Activated T-cell treated with anti-CD3 and anti-CD28 coated beads, Interleukin-2, amount 50 U/mL, for 1 hour (primary cell): ENCODE data around the gene UNC13C.

Experiments
- DNase-seq: peaks from one replicate; pipeline ENCODE4 v3.0.0-alpha.2; 2020

Gene UNC13C

DNA sequence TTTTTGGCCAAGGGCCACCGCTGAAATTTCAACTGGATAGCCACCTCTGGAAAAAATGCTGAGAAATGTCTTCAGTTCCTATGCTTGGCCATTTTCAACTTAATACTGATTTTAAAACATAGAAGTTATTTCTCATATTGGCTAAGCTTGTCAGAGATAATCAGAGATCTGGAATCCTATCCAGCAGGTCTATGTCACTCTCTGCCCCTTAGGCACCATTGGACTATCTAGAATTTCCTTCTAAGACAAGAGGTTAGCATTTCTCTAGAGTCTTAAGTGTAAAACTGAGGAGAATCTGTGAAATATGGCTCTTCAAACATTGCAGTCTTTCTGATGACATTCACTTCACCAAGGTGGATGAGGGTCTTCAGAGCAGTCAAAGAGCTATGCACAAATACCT, 597.3 kb downstream of the UNC13C start:
- DNase-seq, result no peak

DNA sequence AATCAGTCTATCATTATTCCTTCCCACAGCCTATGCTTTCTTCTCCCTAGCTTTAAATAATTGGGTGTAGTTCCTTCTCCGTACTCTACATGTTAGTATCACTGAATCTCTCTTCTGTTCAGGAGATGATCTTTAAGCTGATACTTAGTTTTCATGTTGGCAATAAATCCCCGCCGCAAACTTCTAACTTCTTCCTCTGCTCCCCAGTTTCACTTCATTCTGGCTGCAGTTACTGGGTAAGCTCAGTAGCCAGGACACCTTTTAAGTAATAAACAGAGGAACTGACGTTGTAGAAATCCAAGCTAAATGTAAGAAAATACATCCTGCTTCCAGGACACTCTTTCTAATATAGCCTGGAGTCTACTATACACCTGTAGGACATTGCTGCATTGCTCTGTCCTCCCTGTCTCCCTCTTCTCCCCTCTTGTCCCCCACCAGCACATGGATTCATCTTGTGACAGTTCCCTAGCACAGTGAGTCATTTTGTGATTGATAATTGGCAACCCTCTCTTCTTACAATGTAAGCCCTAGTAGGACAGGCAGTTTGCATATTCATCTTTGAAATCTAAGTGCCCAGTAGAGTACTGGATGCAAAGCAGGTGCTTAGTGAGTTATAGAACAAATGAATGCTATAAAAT, 598.2 kb downstream of the UNC13C start:
- no peak for DNase-seq

DNA sequence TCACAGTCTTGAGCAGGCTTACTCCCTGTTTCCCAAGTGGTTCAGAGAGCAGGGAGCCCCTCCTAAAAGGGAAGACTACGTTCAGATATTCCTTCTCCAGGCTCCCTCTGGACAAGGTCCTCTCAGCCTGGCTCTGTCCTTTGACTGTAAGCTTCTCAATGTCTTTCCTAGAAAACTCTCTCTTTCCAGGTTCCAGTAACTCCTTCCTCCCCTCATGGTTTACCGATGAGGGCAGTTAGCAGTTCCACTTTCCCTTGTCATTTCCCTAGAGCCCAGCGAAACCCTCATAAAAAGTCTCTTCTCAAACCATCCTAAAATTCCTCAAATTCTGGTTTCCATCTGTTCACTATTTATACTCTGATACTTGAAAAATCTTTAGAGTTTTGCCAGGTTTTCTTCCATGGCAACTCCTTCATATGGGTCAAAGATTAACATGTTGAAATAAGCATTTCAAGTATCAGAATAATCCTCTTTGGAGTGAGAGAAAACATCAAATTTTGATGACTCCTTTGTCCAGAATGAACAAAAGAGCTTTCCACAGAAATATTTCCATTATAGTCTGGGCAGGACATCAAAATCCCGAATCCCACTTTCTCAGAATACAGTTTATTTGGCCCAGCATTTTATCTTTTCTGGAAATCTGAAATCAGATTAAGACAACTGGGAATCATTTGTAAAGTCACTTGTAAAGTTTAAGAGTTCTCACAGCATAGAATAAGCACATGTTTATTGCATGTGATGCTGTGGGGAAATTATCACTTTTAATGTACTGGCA, 599.4 kb downstream of the UNC13C start:
- no peak for DNase-seq

DNA sequence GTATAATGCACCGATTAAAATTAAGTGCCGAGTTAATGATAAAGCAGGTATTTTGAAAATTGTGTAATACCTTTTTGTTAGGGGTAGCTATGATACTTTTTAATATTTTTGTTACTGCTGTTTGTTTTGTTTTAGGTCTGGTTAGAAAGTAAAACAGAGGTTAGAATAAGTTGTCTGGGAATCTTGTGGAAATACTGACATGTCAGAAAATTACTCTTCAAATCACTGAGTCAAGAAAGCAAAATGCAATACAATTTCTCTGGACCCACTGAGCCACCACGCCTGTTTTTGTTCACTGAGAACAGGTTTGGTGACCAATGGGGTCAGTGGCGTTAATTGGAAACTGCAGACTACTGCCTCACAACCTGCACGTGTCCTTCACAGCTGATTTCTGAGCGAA, 601.6 kb downstream of the UNC13C start:
- no peak for DNase-seq

DNA sequence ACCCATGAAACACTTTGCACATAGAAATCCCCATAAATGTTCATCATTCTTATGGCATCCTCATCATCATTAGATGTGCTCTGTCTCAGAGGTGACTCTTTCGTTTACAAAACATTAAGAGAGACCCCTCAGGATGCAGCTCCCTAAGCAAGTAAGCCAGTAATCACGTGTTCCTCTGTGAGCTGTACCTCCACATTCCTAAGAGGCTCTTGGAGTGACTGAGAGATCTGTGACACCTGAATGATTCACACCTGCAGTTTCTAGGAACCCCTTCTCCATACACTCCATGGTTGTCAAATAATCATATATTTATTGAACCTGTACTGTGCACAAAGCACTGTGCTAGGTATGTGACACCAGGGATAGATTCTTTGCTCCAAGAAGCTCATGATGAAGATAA, 602.4 kb downstream of the UNC13C start:
- DNase-seq, result no peak

DNA sequence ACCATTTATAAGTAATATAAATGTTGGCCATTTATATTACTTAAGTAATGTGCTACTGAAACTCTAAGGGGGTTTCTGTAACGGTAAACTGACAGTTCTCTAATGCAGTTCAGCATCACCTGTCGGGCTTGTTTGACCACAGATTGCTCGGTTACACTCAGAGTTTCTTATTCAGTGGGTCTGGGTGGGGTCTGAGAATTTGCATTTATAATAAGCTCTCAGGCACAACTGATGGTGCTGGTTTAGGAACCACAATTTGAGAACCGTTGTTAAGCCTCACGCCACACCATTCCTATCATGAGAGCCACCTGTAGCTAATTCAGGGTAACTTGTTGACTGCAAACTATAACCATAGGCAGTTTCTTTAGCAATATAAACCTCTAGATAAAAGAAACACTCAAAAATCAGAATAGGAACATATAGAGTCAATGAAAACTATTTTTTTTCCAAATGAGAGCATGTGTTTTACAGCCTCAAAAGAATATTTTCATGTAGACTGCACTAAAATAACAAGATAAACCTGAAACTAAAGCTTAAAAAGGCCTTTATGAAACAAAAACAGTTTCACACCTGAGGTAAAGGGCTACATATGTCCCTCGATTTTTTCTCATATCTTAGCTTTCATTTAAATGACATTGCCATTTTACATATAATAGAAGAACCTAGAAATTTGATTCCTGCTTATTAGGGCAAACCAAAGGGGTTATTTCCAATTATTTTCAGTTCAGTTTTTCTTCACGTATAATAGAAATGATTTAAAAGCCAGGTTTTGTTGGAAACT, 604.8 kb downstream of the UNC13C start:
- no peak for DNase-seq

DNA sequence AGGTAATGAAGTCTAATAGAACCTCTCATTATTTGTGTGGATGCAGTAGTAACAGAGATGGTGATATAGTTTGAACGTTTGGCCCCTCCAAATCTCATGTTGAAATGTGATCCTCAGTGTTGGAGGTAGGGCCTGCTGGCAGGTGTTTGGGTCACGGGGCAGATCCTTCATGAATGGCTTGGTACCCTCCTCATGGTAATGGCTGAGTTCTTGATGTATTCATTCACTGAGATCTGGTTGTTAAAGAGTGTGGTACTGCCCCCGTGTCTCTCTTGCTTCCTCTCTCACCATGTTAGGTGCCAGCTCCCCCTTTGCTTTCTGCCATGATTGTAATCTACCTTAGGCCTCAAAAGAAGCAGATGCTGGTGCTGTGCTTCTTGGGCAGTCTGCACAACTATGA, 606.8 kb downstream of the UNC13C start:
- no peak for DNase-seq

DNA sequence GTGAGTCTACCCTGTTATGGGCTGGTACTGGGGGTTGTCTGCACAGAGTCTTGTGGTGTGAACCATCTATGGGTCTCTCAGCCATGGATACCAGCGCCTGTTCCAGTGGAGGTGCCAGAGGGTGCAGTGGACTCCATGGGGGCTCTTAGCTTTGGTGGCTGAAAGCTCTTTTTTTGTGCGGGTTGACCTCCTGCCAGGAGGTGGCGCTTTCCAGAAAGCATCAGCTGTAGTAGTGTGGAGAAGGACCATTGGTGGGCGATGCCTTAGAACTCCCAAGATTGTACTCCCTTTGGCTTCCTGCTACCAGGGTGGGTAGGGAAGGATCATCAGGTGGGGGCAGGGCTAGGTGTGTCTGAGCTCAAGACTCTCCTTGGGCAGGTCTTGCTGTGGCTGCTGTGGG, 615.9 kb downstream of the UNC13C start:
- DNase-seq, result no peak

DNA sequence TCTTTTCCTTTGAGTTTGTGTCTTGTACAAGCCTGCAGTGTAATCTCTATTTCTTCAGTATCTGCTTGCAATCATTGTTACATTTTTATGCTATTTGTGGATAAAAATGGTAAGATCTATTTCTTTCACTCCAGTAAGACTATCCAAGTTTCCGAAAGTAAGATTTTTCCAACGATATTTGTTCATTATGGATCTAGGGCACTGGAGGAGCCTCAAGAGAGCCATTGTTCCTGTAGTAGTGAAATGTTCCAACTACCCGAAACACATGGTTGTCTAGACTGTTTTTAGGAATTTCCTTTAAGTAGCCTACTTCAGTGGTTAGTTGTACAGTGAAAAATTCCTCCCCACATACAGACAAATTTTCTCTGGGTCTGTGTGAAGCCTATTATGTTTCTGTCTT, 621.1 kb downstream of the UNC13C start:
- DNase-seq, result no peak

DNA sequence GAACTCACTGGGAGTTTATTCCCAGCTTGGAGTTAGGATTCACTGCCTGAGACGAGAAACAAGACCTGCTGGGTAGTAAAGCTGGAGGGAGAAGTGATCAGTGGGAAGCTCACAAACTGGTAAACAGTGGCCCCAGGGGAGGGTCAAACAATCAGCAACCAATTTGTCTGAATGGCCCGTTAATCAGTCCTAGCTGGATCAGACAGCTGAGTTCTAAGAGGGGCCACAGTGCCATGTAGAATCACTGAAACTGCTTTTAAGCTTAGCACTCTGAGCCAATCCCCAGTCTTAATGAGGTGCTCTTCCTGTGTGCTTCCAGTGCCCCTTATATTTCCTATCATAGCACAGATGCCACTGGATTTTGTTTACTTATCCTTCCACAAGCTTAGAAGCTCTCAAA, 626.8 kb downstream of the UNC13C start:
- DNase-seq, result no peak

DNA sequence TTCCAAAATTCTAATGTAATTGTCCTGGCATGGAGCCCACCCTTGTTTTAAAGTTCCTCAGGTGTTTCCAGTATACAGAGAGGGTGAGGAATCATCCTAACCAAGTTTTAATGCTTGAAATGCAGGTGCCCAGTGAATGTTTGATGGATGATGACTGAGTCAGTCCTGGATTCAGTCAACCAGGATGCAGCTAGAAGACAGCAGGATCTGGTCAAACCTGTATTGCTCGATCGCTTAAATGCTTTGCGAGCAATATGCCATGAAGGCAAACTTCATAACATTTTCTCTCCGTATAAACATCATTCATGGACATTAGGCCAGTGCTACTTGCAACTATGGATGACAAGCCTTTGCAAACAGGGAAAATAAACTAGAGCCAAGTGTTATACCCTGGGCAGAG, 627.3 kb downstream of the UNC13C start:
- no peak for DNase-seq

DNA sequence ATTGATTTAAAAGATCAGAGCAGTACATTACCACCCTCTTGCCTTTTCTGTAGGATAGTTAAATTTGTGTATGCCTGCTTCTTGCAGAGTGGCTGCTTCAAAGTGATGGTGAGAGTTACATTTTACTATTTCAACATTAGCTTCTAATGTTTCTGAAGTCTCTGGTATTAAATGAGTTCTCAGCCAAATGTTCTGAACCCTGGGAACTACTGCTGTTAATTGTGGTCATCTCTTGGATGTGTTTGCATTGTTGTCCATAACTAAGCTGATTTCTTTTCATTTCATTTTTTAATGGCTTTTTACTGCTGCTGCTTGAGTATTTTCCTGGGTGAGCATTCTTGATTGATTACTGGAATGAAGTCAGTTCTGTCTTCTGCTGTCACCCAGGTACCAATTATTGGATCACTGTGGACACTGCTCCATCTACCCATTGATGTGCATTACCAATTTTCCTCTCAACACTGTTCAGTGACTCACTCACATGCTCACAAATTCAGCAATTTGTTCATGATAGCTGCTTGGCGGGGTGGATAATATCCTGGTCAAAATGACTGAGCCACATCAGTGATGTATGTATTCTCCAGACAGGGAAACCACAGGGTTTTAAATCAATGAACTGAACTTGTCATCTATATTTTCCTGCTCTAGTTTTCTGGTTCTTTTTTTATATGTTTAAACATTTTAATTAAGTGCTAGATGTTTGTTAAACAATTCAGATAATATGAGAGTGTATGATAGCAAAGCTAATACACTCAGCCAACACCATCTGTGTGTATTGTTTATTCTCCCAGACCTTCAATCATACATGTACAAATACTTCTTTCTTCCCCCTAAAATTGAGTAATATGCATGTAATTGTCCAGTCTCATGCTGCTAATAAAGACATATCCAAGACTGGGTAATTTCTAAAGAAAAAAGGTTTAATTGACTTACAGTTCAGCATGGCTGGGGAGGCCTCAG, 630.9 kb downstream of the UNC13C start:
- no peak for DNase-seq

DNA sequence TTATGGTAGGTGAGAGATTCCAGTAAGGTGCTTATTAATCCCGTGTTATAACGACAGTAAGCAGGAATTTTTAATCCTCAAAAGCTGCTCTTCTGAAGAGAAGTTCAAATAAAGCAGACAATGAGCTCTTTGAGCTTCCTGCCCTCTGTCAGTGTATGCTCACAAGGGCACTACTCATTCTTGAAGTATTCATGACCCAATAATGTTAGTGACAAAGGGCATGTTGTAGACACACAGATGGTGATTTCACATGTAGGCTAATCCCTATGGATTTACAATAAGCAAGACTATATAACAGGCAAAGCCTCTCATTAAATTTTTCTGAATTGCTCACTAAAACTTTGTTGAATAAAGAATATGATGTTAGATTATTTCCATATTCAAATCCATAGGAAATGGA, 639.9 kb downstream of the UNC13C start:
- no peak for DNase-seq

DNA sequence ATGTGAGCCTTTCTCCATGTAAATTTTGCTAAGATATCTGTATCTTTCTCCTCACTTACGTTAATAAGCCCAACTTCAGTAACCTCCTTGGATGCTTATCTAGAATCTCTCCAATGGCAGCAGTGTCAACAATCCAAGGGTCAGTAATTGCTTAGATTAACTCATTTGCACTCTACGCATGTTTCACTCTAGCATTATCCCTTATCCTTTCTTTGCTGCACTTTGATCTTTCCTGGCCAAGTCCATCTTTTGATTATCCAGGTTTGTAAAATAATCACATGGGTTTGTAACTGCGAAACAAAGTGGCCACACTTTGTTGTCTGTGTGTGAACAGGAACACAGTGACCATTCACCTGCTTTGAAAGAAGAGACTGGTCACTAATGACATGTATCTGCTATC, 640.9 kb downstream of the UNC13C start:
- no peak for DNase-seq

DNA sequence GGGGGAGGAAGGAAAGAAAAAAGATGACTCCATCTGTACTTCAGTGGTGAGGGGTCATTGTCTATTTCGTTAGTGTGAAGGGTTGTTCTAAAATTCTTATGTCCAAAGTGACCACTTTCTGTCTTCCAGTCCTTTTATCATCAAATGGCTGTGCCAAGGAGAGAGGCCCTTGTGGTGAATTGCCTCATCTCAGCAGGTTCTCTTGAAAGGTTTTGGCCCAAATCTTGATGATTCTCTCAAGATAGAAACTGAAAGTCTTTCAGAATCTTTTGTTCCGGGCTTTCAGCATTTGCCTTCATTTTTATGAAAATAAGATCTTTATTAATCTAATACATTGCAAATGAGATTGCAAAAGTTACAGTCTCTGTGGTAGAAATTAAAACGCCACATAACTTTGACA, 642.7 kb downstream of the UNC13C start:
- no peak for DNase-seq

DNA sequence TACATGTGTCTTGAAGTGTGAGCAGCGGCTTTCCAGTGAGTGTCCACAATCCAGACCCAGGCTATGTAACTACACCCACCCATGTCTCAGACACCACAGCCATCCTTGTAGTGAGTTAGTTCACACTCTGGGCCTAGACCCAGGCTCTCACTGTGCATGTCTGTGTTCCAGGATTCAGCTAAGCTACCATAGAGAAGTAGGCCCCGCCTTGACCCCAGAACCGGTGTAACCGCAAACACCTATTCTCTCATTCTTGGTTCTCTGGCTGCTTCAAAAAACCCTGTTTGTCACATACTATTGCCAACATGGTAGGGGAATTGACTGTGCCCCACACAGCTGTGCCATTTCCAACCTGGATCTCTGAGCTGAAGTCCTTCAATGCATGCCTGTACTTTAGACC, 657.9 kb downstream of the UNC13C start:
- DNase-seq, result no peak

DNA sequence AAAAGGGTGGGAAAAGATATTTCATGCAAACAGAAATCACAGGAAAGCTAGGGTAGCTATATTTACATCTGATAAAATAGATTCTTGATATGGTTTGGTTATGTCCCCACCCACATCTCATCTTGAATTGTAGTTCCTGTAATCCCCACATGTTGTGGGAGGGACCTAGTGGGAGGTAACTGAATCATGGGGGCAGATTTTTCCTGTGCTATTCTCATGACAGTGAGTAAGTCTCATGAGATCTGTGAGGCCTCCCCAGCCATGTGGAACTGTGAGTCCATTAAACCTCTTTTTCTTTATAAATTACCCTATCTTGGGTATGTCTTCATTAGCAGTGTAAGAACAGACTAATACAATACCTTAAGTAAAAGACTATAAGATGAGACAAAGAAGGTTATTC, 660.4 kb downstream of the UNC13C start:
- no peak for DNase-seq

DNA sequence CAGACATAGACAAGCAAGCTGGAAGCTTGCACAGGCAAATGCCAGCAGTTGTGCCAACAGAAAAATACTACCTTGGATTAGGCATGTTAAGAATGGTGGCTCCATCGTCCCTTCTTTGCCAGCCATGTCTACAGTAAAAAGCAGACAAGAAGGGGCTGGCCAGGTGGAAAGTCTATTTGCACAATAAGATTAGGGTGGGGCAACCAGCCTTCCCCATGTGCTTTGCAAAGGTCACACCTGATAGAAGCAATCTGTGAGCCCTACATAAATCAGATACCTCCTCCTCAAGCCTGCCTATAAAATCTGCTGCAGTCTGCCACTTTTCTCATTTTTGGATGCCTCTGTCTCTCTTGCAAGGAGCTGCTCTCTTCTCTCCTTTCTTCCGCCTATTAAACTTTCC, 662.6 kb downstream of the UNC13C start:
- no peak for DNase-seq

DNA sequence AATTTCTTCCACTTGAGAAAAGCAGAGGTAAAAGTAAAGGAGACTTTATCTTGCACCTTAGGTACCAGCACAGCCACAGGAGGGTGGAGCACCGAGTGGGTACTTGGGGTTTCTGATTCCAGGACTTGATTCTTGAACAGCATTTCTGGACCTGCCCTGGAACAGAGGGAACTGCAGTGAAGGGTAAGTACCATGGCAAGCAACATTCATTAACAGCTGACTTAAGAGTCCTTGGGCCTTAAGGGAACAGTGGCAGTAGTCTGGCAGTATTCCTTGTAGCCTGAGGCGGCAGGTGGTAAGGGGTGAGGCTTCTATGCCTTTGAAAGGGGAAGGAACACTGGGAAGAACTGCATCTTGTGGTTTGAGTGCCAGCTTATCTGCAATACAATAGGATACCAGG, 666.6 kb downstream of the UNC13C start:
- no peak for DNase-seq

DNA sequence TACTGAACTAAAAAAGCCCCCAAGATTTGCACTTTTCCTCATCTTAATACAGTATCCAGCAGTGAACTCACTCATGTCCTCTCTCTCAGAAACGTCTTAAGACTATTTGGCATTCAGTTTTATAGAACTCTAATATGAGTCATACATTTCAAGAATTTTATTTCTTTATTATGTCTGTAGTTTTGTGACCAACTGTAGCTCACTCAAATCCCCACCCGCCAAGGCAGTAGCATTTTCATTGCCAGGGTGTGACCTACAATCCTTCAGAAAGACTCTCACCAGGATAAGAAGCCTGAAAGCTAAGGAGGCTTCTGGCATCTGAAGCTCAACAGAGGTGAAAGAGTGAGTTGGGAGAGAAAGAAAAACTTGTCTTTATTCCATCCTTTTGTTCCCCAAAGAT, 681.4 kb downstream of the UNC13C start:
- no peak for DNase-seq

DNA sequence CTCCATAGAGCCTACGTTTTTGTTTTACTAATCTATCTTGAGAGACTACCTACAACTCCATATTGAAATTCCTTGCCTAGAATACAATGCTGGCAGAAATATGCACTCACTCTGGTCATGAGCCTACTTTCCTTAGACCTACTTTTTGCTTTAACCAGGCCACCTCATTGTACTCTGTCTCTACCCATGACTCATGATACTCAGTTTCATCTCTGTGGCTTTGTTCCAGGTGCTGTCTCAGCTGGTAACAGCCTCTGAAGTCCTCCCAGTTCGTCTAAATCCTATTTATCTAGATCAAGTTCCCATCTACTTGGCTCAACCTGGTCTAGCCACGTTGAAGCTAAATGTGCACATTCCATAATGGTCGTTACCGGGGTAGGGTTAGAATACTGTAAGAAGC, 682.1 kb downstream of the UNC13C start:
- DNase-seq, result no peak

DNA sequence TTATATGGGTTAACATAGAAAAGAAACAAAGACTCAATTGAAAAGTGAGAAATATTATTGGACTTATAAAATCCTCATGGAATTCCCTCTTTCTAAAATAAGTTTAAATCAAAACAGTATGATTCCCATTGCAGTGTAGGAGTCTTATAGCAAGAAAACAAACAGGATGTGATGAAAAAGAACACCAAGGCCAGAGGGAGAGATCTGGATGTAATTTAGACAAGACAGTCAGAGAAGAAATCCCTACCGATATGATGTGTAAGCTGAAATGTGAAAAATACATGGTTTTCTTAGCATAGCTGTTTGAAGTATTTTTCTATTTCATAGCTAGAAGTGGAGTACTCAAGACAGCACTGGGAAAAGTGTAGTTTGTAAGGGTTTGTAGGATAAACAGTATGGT, 697.0 kb downstream of the UNC13C start:
- DNase-seq, result no peak

DNA sequence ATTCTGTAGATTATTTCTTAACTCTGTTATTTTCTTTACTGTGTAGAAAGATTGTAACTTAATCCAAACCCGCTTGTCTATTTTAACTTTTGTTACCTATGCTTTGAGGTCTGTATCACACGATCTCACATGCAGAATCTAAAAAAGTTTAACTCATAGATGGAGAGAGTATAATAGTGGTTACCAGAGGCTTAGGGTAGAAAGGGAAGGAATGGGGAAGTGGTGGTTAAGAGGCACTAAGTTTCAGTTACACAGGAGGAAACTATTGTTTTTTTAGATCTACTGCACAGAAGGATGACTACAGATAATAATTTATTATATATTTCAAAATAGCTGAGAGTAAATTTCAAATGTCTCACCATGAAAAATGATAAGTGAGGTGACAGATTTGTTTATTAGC, 703.3 kb downstream of the UNC13C start:
- no peak for DNase-seq
